ENCODE data around the gene TELO2. TPM values are rescaled to one million over a fixed set of nuclear protein-coding genes. Genes with fewer than 3 reads are reported as not detected.
"Not testable (repeated sequence)": the region's sequence is repeated elsewhere in the genome, so short reads cannot be mapped to it uniquely, and the experiment has no call there.

Gene TELO2
- total RNA-seq, 2 donors from 2014 or later = 26.6 to 36.3 TPM

- no peak for ATAC-seq
- intact Hi-C loops (cut with DNase I, micrococcal nuclease) = no loop called here
Observed at GRCh38 chr16:1471569-1472194, 21.5 kb upstream of the TELO2 start.

GRCh38 chr16:1472974-1473373, 20.2 kb upstream of the TELO2 start:
- DNase-seq (no peak), ATAC-seq (no peak)
- intact Hi-C loops (cut with DNase I, micrococcal nuclease) = no loop called here

More at GRCh38 chr16:1471569-1472194, 21.5 kb upstream of the TELO2 start:
- no peak for DNase-seq

DNA sequence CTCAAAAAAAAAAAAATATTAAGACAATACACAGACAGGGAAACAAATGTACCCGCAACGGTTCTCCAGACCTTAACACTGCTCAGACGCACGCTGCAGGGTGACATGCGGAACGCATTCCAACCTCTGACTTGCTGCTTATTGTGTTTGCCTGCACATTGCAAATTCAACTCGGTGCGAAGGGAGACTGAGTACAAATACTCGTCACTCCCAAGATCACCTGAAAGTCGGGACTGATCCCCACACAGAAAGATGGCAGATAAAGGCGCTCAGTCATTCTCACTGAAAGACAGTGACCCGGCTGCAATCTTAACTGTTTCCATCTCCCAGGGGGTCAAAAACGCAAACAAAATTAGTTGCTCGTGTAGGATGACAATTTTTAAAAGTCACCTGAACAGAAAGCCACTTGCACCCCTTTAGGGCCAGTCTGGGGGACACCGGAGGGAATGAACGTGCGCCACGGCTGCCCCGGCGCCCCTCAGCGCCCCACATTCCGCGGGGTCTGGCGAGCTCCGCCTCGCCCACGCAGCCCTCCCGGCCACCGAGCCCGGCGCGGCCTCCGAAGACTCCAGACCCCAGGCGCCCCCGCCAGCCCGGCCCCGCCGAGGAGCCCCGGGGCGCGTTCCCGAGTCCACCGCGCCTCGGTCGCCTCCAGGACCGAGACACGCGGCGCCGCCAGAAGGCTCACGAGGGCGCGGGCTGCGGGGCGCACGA, 18.9 kb upstream of the TELO2 start:
- DNase-seq (no peak), ATAC-seq (no peak)
- intact Hi-C loops (cut with DNase I, micrococcal nuclease) = no loop called here

DNA sequence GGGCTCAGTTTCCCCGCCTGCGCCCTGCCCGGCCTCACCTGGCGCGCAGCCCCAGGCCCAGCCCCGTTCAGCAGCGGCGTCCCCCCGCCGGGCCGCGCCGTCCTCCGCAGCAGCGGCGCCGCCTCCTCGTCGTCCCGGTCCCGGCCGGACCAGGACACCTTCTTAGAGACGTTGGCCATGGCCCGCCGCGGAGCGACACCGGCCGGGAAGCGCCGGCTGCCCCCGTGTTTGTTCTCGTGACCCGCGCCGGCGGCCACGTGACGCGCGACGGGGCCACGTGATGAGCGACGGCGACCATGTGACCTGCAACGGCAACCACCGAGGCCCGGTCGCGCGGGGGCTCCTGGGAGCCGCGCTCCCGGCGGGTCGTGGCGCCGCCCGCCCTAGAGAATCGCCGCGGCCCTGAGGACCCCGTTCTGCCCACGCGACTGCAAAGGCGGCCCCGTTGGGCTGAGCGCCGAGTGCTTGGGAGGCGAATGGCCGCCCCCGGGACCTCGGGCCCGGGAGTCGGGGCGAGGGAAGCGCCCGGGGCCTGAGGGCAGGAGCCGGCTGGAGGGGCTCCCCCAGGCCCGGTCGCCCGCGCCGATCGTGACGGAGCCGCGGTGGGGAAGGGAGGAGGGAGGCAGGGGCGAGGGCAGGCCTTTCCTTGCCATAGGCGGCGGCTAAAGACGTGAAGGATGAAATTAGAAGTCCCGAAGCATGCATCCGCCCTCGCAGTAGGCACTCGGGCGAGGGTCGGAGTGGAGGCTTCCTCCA, 18.2 kb upstream of the TELO2 start, which contains the start of gene CLCN7:
CLCN7 (minus strand) TSS at position 233 of the 756 bp plus-strand sequence; CDS start at position 179, 54 bp downstream.
- DNase-seq = peak; percentile 89 to 94
- intact Hi-C loops (cut with DNase I, micrococcal nuclease) = no loop called here
- ATAC-seq = peak; percentile 99

DNA sequence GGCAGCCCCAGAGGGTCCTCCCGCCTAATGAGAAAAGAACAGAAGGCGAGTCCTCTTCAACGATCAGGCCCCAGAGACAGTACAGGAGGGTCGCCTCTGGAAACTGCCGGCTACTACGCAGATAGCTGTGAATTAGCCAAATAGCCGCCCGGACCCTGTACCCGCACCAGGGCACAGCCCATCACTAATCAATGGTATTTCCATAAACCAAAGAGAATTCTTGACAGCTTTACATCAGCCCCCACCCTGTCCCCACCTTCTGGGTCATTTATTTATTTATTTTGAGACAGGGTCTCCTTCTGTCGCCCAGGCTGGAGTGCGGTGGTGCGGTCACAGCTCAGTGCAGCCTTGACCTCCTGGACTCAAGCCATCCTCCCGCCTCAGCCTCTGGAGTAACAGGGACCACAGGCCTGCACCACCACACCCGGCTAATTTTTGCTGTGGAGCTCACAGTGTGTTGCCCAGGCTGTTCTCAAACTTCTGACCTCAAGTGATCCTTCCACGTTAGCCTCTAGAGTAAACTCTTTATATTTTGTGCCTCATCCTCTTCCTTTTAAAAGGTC, 17.5 kb upstream of the TELO2 start:
- intact Hi-C loops (cut with DNase I, micrococcal nuclease) = no loop called here
- ATAC-seq (no peak), DNase-seq (no peak)

DNA sequence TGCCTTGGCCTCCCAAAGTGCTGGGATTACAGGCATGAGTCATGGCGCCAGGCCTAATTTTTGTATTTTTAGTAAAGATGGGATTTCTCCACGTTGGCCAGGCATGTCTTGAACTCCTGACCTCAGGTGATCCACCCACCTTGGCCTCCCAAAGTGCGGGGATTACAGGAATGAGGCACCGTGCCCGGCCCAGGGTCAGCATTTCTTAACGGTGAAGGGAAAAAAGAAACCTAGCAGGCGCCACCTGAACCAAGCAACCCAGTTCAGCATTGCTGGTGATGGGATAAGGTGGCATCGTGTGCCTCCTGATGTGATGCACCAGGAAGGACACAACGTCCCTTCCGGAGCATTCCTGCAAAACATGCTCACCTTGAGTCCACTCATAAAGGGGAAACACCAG, 16.1 kb upstream of the TELO2 start:
- no peak for DNase-seq
- intact Hi-C loops (cut with DNase I, micrococcal nuclease) = no loop called here
- no peak for ATAC-seq

- DNase-seq; intact Hi-C loops (cut with DNase I, micrococcal nuclease); ATAC-seq: not testable (repeated sequence)
Observed at GRCh38 chr16:1478937-1479336, 14.2 kb upstream of the TELO2 start.

GRCh38 chr16:1481906-1482835, 11.0 kb upstream of the TELO2 start:
- DNase-seq (no peak), ATAC-seq (no peak)
- intact Hi-C loops (cut with DNase I, micrococcal nuclease) = no loop called here

DNA sequence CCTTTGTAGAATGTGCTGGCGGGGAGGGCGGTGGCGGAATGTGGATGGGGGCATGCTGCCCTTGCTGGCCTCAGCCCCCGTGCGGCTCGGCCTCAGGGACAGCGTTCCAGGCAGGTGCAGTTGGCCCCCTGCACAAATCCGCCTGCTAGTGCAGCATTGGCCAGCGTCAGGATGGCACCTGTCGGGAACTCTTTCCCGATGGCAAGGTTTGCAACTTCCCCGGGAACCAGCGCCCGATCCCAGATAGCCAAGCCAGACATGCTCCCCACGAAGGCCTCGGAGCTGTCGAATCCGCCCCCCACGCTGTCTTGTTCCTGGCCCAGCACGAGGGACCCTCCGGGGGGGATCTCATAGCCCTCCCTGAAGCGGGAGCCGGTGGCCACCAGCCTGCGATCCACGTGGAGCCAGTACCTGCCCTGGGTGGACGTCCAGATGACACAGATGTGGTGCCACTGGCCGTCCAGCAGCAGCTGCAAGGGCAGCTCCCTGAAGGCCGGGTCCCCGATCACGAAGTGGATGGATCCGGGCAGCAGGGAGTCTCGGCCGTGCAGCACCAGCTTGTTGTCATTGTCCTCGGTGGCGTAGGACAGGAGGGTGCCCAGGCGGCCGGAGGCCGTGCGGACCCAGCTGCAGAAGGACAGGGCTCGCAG, 7.2 kb upstream of the TELO2 start:
- DNase-seq = no peak
- ATAC-seq = no peak
- intact Hi-C loops (cut with DNase I, micrococcal nuclease) = no loop called here

GRCh38 chr16:1486551-1487390, 6.4 kb upstream of the TELO2 start:
- DNase-seq (no peak), ATAC-seq (no peak)
- intact Hi-C loops (cut with DNase I, micrococcal nuclease) = no loop called here

- ATAC-seq (no peak), DNase-seq (no peak)
- intact Hi-C loops (cut with DNase I, micrococcal nuclease) = no loop called here
Observed at GRCh38 chr16:1487395-1488053, 5.6 kb upstream of the TELO2 start.

DNA sequence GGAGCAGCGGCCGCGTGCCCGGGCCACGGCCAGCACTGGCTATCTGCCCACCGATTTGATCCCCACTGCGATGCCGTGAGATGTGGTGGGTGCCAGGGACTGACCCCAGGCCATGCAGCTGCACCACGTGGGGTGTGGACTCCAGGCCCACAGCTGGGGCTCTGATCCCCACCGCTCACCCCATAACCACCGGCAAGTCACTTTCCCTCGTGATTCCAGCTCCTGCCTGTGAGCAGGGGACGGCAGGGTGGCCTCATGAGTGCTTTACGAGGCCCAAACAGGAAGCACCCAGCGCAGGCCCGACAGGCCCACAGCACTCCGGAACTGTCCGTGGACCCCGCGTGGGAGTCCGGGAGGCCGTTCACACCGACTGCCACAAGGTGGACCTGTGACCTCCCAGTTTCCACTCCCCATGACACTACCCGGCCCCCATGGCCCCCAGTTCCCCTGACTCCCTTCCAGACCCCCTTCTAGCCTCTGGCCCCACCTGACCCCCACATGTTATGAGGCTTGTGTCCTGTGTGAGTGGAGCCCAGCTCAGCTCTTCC, 5.0 kb upstream of the TELO2 start:
- DNase-seq (no peak), ATAC-seq (no peak)
- intact Hi-C loops (cut with DNase I, micrococcal nuclease) = no loop called here

GRCh38 chr16:1488619-1489018, 4.5 kb upstream of the TELO2 start, which contains the start of gene PTX4:
TSS of gene PTX4 (minus strand) at chr16:1488944. CDS start at chr16:1488909, 35 bp downstream.
- no peak for ATAC-seq
- DNase-seq = no peak

DNA sequence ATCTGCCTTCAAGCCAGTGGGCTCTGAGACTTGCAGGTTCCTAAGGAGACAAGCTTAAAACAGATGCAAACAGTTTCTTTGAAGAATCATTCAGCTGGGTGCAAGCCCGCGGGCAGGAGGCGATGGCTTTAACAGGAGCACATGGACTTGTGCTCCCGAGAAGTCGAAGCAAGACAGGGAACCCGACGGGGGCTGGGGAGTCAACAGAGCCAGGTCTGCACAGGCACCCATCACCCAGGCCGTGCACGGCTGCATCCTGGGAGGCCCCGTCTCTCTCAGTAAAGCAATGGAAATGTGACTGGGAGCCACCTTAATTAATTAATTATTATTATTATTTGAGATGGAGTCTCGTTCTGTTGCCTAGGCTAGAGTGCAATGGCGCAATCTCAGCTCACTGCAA, 4.1 kb upstream of the TELO2 start:
- intact Hi-C loops (cut with DNase I, micrococcal nuclease) = no loop called here
- DNase-seq (no peak), ATAC-seq (no peak)

More at GRCh38 chr16:1488619-1489018, 4.5 kb upstream of the TELO2 start, which contains the start of gene PTX4:
- intact Hi-C loops (cut with DNase I, micrococcal nuclease) = no loop called here

GRCh38 chr16:1491327-1491726, 1.8 kb upstream of the TELO2 start:
- ATAC-seq (no peak), DNase-seq (no peak)
- intact Hi-C loops (cut with DNase I, micrococcal nuclease) = no loop called here

Measured in left colon (tissue), 2 donors.